Trophoblast cell (in vitro differentiated cells and primary cell): ENCODE results near the gene ID3.
A peak's percentile ranks its signal among the peaks of the same experiment; 100 is the strongest.

Source experiments
- DNase-seq, 2 donors: peaks; one replicate each; pipeline ENCODE4 v3.0.0-alpha.2; 2016
- H2AFZ ChIP-seq: 2 replicates; pipeline ENCODE4 v1.6.1; 2013; ENCODE audit warnings: low read length, moderate library complexity, mild to moderate bottlenecking; ENCODE audit not compliant: insufficient read depth, poor library complexity
- H2AK5ac ChIP-seq: 2 replicates; pipeline ENCODE4 v1.6.1; 2013; ENCODE audit warnings: mild to moderate bottlenecking, low read length
- H2BK120ac ChIP-seq: 2 replicates; pipeline ENCODE4 v1.6.1; 2013; ENCODE audit warnings: low read length, mild to moderate bottlenecking, moderate library complexity; ENCODE audit not compliant: insufficient read depth, poor library complexity
- H2BK12ac ChIP-seq: 2 replicates; pipeline ENCODE4 v1.6.1; 2013; ENCODE audit warnings: mild to moderate bottlenecking, low read length, moderate library complexity
- H2BK5ac ChIP-seq: 2 replicates; pipeline ENCODE4 v1.6.1; 2013; ENCODE audit warnings: low read length, low read depth, moderate library complexity, mild to moderate bottlenecking; ENCODE audit not compliant: poor library complexity
- H3K14ac ChIP-seq: 2 replicates; pipeline ENCODE4 v1.6.1; 2013; ENCODE audit warnings: mild to moderate bottlenecking, low read length
- H3K18ac ChIP-seq: 2 replicates; pipeline ENCODE4 v1.6.1; 2013; ENCODE audit warnings: mild to moderate bottlenecking, low read length
- H3K23ac ChIP-seq: 2 replicates; pipeline ENCODE4 v1.6.1; 2013; ENCODE audit warnings: low read length
- H3K27ac ChIP-seq: 2 replicates; pipeline ENCODE4 v1.5.1; 2013; ENCODE audit warnings: low read depth, mild to moderate bottlenecking, inconsistent platforms, low read length, moderate library complexity
- H3K27me3 ChIP-seq: 2 replicates; pipeline ENCODE4 v1.6.1; 2013; ENCODE audit warnings: inconsistent platforms, mild to moderate bottlenecking, low read length, moderate library complexity; ENCODE audit not compliant: insufficient read depth
- H3K36me3 ChIP-seq, 2 experiments: 1 replicate in 1 of 2; 2 replicates in 1 of 2; pipeline ENCODE4 v1.6.1; 2013; ENCODE audit warnings: low read length in 2 of 2, mild to moderate bottlenecking in 2 of 2, moderate library complexity in 1 of 2; ENCODE audit not compliant: insufficient read depth in 2 of 2, control insufficient read depth in 1 of 2
- H3K4ac ChIP-seq: 2 replicates; pipeline ENCODE4 v1.6.1; 2013; ENCODE audit warnings: low read depth, mild to moderate bottlenecking, low read length, moderate library complexity
- H3K4me1 ChIP-seq, 2 experiments: 1 replicate in 1 of 2; 2 replicates in 1 of 2; pipeline ENCODE4 v1.6.1; 2013; ENCODE audit warnings: low read length in 2 of 2, mild to moderate bottlenecking in 2 of 2, moderate library complexity in 1 of 2; ENCODE audit not compliant: insufficient read depth in 2 of 2, control insufficient read depth in 1 of 2
- H3K4me2 ChIP-seq: 2 replicates; pipeline ENCODE4 v1.6.1; 2013; ENCODE audit warnings: inconsistent platforms, mild to moderate bottlenecking, low read length, moderate library complexity
- H3K4me3 ChIP-seq: 2 replicates; pipeline ENCODE4 v1.5.1; 2013; ENCODE audit warnings: mild to moderate bottlenecking, low read depth, low read length, inconsistent platforms
- H3K79me1 ChIP-seq: one replicate; pipeline ENCODE4 v1.6.1; 2013; ENCODE audit warnings: low read length
- H3K79me2 ChIP-seq: 2 replicates; pipeline ENCODE4 v1.6.1; 2013; ENCODE audit warnings: low read length, mild to moderate bottlenecking; ENCODE audit not compliant: control insufficient read depth, insufficient read depth, poor library complexity
- H3K9ac ChIP-seq: 2 replicates; pipeline ENCODE4 v1.6.1; 2013; ENCODE audit warnings: mild to moderate bottlenecking, low read length
- H3K9me3 ChIP-seq: 2 replicates; pipeline ENCODE4 v1.6.1; 2013; ENCODE audit warnings: low read depth, mild to moderate bottlenecking, control low read depth, inconsistent platforms, low read length; ENCODE audit not compliant: insufficient read depth
- H4K12ac ChIP-seq: 2 replicates; pipeline ENCODE4 v1.6.1; 2013; ENCODE audit warnings: low read depth, mild to moderate bottlenecking, low read length, moderate library complexity
- H4K8ac ChIP-seq: 2 replicates; pipeline ENCODE4 v1.6.1; 2013; ENCODE audit warnings: low read depth, mild to moderate bottlenecking, low read length, moderate library complexity
- H4K91ac ChIP-seq: one replicate; pipeline ENCODE4 v1.6.1; 2013; ENCODE audit warnings: low read depth, mild to moderate bottlenecking, low read length, moderate library complexity
- WGBS: extraction: QIAGEN DNeasy Blood & Tissue Kit; methylation state at CpG from one replicate; pipeline ENCODE4 v1.1.7; 2013; ENCODE audit warnings: missing lambda C conversion rate; ENCODE audit not compliant: insufficient read length, insufficient coverage; ENCODE audit errors: extremely low coverage; 5-methylcytosine and 5-hydroxymethylcytosine counted together

Gene ID3

GRCh38 chr1:23521588-23521987 is 37.7 kb downstream of the ID3 start:
- no peak overlapping the region for H2AFZ ChIP-seq
- no peak overlapping the region for H3K23ac ChIP-seq
- H3K27me3 ChIP-seq = no peaks in the 10 kb centered on the region
- no peak overlapping the region for H3K14ac ChIP-seq
- no peak overlapping the region for H2BK120ac ChIP-seq
- DNase-seq = no peak
- H3K4ac ChIP-seq = no peak overlapping the region
- no peak overlapping the region for H2BK5ac ChIP-seq
- no peak overlapping the region for H2AK5ac ChIP-seq
- no peaks in the 10 kb centered on the region for H3K79me1 ChIP-seq
- no peak overlapping the region for H3K4me2 ChIP-seq
- H4K8ac ChIP-seq = no peak overlapping the region
- H3K4me3 ChIP-seq = no peak overlapping the region
- no peaks in the 10 kb centered on the region for H3K79me2 ChIP-seq
- no peaks in the 10 kb centered on the region for H3K4me1 ChIP-seq
- peaks cover 2% of the 10 kb centered on the region for H3K9me3 ChIP-seq
- no peak overlapping the region for H2BK12ac ChIP-seq
- H3K36me3 ChIP-seq = peaks cover 0 to 4% of the 10 kb centered on the region in 2 experiments
- no peak overlapping the region for H3K27ac ChIP-seq
- no peak overlapping the region for H3K9ac ChIP-seq
- no peak overlapping the region for H4K12ac ChIP-seq
- no CpG with 5 or more reads among the region's 16 CpGs for WGBS
- no peak overlapping the region for H4K91ac ChIP-seq
- H3K18ac ChIP-seq = no peak overlapping the region

GRCh38 chr1:23517581-23517980 is 41.7 kb downstream of the ID3 start:
- H3K9me3 ChIP-seq = peaks cover 2% of the 10 kb centered on the region
- no peak for DNase-seq
- H3K4me2 ChIP-seq = no peak overlapping the region
- H3K4me1 ChIP-seq = no peaks in the 10 kb centered on the region
- no CpG with 5 or more reads among the region's 9 CpGs for WGBS
- no peaks in the 10 kb centered on the region for H3K79me1 ChIP-seq
- no peaks in the 10 kb centered on the region for H3K79me2 ChIP-seq
- H4K8ac ChIP-seq = no peak overlapping the region
- H4K12ac ChIP-seq = no peak overlapping the region
- H3K4ac ChIP-seq = no peak overlapping the region
- no peak overlapping the region for H2AFZ ChIP-seq
- H3K18ac ChIP-seq = no peak overlapping the region
- no peak overlapping the region for H3K4me3 ChIP-seq
- peaks cover 4% of the 10 kb centered on the region in 2 experiments for H3K36me3 ChIP-seq
- H3K27ac ChIP-seq = no peak overlapping the region
- no peak overlapping the region for H3K23ac ChIP-seq
- H4K91ac ChIP-seq = no peak overlapping the region
- no peak overlapping the region for H3K14ac ChIP-seq
- no peak overlapping the region for H3K9ac ChIP-seq
- H2AK5ac ChIP-seq = no peak overlapping the region
- no peak overlapping the region for H2BK120ac ChIP-seq
- H2BK5ac ChIP-seq = no peak overlapping the region
- H3K27me3 ChIP-seq = no peaks in the 10 kb centered on the region
- no peak overlapping the region for H2BK12ac ChIP-seq

GRCh38 chr1:23515905-23516304 is 43.4 kb downstream of the ID3 start:
- H3K4me3 ChIP-seq = no peak overlapping the region
- no peak overlapping the region for H3K23ac ChIP-seq
- H2AFZ ChIP-seq = no peak overlapping the region
- no peak overlapping the region for H3K27ac ChIP-seq
- H3K9ac ChIP-seq = no peak overlapping the region
- H3K79me1 ChIP-seq = no peaks in the 10 kb centered on the region
- no peak overlapping the region for H2AK5ac ChIP-seq
- H3K4me1 ChIP-seq = no peaks in the 10 kb centered on the region
- H3K18ac ChIP-seq = no peak overlapping the region
- no peak overlapping the region for H4K91ac ChIP-seq
- no peak overlapping the region for H4K8ac ChIP-seq
- H2BK5ac ChIP-seq = no peak overlapping the region
- H3K14ac ChIP-seq = no peak overlapping the region
- no peak overlapping the region for H3K4me2 ChIP-seq
- no peak overlapping the region for H4K12ac ChIP-seq
- no peak for DNase-seq
- no peak overlapping the region for H2BK12ac ChIP-seq
- H3K27me3 ChIP-seq = no peaks in the 10 kb centered on the region
- WGBS = no CpG with 5 or more reads among the region's 4 CpGs
- H3K4ac ChIP-seq = no peak overlapping the region
- no peak overlapping the region for H2BK120ac ChIP-seq
- H3K36me3 ChIP-seq = peaks cover 4% of the 10 kb centered on the region in 2 experiments
- H3K79me2 ChIP-seq = no peaks in the 10 kb centered on the region
- H3K9me3 ChIP-seq = peaks cover 2% of the 10 kb centered on the region

GRCh38 chr1:23514111-23514679 is 45.1 kb downstream of the ID3 start:
- no CpG with 5 or more reads among the region's 3 CpGs for WGBS

More at GRCh38 chr1:23514111-23514679, 45.1 kb downstream of the ID3 start:
- Histone ChIP-seq H2BK12ac (no peak overlapping the region), H3K9me3 (peaks cover 2% of the 10 kb centered on the region), H3K4me1 (no peaks in the 10 kb centered on the region), H2AK5ac (no peak overlapping the region), H3K18ac (no peak overlapping the region), H3K27ac (no peak overlapping the region), H2BK120ac (no peak overlapping the region), H4K91ac (no peak overlapping the region), H3K4me2 (no peak overlapping the region), H3K79me1 (no peaks in the 10 kb centered on the region), H3K36me3 (peaks cover 4% of the 10 kb centered on the region in 2 experiments), H3K23ac (no peak overlapping the region), H4K12ac (no peak overlapping the region), H4K8ac (no peak overlapping the region), H2BK5ac (no peak overlapping the region), H2AFZ (no peak overlapping the region), H3K27me3 (no peaks in the 10 kb centered on the region), H3K79me2 (no peaks in the 10 kb centered on the region), H3K14ac (no peak overlapping the region), H3K4ac (no peak overlapping the region), H3K9ac (no peak overlapping the region), H3K4me3 (peak overlapping the region; percentile 0)
- no peak for DNase-seq
